COLO668 (cell line): Measurements from ENCODE around the gene RNF31.
"Not testable (repeated sequence)": the region's sequence is repeated elsewhere in the genome, so short reads cannot be mapped to it uniquely, and the experiment has no call there.

Experiments used
- DNase-seq: peaks from one replicate; lab custom pipeline; 2025; ENCODE audit not compliant: unreplicated experiment; lab: John Stamatoyannopoulos, UW

The RNF31 gene

DNA sequence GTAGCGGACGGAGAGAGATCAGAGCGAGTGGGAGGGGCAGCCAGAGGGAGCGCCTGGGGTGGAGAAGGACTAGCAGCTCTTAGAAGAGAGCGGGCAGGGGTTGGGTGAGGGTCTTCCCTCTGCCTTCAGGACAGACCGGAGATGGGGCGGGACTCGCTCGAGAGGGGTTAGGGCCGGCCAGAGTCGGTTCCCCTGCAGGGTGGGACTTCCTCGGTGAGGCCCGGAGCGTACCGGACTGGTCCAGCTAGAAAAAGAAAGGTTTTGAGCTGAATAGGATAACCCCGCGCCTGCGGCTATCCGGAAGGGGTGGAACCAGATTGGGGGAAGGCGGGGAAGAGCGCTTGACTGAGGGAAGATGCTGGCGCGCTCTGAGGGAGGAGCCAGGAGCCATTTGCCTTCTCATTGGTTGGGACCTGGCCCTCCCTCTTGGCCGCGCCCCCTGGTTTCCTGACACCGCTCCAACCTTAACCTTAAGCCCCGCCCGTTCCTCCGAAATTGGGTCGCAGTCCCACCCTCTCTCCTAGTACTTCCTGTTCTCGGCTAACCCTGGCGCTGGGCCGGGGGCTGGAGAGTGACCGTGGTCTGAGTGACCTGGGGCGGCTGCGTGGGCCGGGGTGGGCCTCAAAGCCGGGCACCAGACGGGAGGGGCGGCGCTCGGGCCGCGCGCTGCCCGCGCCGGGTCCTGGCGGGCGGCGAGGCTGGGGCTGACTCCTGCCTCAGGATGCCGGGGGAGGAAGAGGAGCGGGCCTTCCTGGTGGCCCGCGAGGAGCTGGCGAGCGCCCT, at the start of gene RNF31:
Gene RNF31, plus strand, starts transcription at position 521 of the 783 bp plus-strand sequence. Its CDS starts 201 bp downstream, at position 722.
- peak; percentile 99 for DNase-seq

DNA sequence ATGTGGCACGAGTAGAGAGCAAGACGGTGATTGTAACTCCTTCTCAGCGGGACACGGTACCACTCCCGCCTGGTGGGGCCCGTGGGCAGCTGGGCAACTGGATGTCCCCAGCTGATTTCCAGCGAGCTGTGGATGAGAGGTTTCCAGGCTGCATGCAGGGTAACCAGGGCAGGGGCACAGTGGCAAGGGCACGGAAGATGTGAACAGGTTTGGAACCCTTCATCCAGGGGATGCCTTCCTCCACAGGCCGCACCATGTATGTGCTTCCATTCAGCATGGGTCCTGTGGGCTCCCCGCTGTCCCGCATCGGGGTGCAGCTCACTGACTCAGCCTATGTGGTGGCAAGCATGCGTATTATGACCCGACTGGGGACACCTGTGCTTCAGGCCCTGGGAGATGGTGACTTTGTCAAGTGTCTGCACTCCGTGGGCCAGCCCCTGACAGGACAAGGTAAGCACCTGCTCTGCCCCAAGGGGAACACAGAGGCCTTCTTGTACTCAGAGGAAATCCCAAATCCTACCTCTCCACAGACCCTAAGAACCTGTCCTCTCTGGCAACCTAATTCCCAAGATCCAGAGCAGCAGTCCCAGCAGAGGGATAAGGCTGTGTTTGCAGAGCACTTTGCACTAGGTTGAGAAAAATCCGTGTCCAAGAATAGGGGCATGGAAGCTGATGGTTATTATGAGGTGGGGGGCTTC, 48.9 kb upstream of the RNF31 start:
- DNase-seq = no peak

DNA sequence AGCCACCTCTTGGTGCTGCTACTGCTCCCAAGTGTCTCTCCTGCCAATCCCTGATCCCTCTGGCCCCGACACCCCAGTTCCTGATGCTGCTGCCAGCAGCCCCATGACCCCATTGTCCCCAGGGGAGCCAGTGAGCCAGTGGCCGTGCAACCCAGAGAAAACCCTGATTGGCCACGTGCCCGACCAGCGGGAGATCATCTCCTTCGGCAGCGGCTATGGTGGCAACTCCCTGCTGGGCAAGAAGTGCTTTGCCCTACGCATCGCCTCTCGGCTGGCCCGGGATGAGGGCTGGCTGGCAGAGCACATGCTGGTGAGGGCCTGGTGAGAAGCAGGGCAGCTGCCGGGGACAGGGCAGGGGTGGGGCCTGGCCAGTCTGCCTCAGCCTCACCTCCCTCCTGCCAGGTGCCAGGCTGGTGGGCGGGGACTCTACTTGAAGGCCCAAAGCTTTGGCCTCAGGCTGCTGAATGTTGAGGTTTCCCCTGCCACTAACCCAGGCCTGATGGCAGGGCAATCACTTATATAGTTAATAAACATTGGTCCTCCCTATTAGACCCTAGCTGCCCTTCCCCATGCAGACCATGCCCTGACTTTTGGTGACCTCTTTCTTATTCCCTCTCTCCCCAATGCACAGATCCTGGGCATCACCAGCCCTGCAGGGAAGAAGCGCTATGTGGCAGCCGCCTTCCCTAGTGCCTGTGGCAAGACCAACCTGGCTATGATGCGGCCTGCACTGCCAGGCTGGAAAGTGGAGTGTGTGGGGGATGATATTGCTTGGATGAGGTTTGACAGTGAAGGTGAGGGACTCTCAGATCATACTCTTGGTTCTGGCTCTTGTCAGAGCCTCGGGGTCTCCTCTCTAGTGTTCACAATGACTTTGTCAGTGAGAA, 48.1 kb upstream of the RNF31 start:
- DNase-seq = peak; percentile 58

DNA sequence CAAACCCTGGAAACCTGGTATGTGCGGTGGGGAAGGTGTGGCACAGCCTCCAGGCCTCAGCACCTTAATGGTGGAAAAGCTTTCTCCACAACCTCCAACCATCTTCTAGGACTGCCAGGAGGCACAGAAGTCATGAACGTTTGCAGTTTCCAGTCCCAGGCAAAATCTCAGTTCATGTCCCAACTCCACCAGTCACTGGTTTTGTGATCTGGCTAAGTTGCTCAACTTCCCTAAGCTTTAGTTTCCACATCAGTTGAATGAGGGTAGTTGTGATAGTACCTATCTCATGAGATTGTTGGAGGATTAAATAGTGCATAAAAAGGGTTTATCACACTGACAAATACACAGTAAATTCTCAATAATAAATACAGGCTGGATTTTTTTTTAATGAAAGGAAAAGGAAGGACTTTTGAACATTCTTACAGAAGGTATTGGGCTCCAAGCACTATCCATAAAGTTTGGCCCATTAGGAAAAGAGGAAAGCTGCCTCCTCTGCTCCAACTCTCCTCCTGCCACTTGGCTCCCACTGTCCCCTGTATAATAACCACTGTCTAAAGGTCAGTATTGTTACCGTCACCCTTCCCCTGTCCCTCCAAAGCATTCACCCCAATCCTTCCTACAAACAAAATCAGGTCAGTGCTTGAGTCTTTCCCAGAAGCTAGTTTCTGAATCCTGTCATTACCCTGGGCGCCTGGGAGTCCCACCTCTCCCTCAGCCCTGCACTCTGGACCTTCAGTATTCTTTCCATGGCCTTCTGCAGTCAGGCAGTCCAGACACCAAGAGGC, 46.9 kb upstream of the RNF31 start:
- no peak for DNase-seq

DNA sequence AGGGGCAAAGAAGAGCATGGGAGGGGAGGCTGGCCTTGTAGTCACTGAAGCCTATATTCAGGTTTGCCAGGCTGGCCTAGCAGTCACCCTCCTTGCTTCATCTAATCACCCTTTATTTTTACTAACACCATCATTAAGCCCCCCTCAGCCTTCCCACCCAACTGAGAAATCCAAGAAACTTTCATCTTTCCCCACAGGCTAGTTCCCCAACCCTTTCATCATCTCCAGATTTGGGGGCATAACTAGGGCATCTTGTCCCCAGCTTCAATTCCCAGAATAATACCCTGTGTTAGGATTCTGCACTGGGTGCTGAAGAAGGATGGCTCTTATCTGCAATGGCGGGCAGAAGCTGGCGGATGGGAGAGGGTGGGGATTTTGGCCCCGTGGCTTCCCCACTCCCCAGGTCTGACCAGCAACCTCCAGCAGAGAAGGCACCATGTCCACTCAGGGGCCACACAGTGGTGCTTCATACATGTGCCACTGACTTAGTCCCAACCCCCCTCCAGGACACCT, 46.3 kb upstream of the RNF31 start:
- no peak for DNase-seq

DNA sequence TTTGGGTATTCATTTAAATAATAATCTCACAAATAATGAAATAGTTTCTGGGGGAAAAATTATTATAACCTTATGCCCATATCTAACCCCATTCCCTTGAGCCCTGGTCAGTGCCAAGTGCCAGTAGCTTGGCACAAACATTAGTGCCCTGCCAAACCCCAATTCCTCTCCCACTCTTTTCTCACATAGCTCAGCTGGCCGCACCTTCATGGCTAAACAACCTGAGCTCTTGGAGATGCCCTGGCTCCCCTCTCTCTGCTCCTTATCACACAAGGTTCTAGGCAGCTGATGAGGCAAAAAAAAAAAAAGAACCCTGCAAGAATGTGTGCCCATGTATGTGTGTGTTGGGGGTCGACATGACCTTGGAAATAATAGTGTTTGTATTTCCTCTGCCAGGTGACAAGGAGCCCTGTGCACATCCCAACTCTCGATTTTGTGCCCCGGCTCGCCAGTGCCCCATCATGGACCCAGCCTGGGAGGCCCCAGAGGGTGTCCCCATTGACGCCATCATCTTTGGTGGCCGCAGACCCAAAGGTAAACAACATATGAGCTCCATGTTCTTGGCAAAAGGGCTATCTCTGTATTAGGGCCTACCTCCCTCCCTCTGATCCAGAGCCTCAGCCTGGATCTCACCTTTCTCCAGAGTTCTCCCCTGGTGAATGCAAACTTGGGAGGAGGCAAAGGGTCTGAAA, 44.8 kb upstream of the RNF31 start:
- DNase-seq = no peak

DNA sequence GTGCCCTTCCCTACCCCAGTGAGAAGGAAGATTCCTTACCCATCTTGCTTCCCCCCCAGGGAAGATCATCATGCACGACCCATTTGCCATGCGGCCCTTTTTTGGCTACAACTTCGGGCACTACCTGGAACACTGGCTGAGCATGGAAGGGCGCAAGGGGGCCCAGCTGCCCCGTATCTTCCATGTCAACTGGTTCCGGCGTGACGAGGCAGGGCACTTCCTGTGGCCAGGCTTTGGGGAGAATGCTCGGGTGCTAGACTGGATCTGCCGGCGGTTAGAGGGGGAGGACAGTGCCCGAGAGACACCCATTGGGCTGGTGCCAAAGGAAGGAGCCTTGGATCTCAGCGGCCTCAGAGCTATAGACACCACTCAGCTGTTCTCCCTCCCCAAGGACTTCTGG, 43.8 kb upstream of the RNF31 start:
- DNase-seq = no peak

DNA sequence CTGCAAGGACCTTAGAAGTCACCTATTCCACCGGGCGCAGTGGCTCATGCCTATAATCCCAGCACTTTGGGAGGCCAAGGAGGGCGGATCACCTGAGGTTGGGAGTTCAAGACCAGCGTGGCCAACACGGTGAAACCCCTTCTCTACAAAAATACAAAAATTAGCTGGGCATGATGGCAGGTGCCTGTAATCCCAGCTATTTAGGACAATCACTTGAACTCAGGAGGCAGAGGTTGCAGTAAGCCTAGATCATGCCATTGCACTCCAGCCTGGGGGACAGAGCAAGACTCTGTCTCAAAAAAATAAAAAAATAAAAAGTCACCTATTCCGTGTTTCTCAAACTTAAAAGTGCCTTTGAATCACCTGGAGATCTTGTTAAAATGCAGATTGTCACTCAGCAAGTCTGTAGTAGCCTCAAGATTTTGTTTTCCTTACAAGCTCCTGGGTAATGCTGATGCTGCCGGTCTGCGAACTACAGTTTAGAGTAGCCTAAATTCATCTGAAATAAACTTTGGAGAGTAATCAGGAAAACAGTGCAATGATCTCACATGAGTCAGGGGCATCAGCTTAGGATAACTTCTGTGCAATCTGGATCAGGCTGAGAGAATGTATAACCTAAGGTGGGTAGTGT, 41.6 kb upstream of the RNF31 start:
- not testable (repeated sequence) for DNase-seq

DNA sequence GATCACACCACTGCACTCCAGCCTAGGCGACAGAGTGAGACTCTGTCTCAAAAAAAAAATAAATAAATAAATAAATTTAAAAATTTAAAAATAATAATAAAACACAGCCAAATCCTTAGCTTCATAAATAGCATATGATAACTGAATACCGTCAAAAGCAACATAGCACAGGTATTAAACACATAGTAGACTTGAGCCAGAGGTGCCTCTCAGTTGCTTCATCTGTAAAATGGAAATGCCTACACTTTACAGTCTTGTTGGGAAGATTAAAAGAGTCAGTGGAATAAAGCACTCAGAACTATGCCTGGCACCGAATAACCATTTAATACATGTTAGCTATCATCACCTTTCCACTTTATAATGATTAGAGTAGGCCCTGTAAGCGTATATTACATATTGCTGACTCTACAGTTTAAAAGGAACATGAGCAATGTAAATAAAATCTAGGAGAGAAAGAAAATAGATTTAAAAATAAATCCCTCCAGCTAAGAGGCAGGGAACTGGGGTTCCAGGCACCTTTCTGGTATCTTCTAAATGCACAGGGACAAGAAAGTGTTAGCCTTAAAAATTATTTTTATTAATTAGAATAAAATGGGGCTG, 40.5 kb upstream of the RNF31 start:
- no peak for DNase-seq

DNA sequence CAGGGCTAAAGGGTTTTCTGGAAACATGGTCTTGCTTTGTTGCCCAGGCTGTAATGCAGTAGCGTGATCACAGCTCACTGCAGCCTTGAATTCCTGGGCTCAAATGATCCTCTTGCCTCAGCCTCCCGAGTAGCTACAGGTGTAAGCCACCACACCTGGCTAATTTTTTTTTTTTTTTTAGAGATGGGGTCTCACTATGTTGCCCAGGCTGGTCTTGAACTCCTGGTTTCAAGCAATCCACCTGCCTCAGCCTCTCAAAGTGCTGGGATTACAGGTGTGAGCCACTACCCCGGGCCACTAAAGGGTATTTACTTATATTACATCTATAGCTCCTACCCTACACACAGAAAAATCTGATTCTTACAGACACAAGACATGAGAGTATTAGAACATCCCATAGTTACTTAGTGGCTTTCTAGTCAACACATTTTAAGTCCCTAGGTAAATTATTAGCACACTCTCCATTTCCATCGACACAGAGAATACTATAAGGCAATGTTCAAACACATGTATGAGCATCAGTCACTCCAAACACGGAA, 38.9 kb upstream of the RNF31 start:
- no peak for DNase-seq

DNA sequence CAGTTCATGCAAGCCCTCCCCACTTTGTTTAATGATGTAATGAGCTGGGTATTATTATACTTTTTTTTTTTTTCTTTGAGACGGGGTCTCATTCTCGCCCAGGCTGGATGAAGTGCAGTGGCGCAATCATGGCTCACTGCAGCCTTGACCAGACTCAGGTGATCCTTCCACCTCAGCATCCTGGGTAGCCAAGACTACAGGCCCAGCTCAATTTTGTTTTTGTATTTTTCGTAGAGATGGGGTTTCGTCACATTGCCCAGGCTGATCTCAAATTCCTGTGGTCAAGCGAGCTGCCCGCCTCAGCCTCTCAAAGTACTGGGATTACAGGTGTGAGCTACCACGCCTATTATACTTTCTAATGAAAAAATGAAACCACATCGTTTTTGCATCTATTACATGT, 37.2 kb upstream of the RNF31 start:
- no peak for DNase-seq

DNA sequence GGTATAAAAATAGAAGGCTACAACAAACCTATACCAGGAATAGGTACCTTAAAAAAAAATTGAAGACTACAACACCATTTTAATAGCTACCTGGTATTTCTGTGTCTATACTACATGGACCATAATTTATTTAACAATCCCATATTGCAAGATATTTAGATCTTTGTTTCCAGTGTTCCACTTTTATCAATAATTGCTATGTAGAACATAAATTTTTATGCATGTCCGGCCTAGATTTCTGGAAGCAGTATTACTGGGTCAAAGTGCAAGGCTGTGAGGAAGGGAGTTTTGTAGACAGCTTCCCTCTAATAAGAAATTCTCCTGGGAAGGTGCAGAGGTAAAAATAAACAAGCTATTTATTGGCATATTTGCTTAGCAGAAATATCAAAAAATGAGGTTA, 36.8 kb upstream of the RNF31 start:
- DNase-seq = no peak

DNA sequence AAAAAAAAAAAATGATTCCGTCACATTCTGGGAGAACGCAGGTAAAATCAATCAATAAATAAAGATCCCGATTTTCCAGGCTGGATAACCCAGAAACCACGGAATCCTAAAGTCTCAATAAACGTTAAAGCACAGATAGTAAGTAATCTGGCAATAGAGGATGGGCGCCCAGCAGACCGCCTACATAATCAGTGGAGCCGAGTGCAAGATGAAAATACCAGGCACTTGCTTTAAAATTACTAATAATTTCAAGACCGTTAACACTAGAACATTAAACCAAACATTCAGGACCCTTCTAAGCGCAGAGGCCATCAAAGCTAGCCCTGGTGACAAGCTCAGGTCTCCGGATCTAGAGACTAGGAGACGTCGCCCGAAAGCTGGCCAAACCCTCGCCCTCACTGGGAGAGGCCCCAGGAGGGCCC, 33.9 kb upstream of the RNF31 start:
- no peak for DNase-seq

DNA sequence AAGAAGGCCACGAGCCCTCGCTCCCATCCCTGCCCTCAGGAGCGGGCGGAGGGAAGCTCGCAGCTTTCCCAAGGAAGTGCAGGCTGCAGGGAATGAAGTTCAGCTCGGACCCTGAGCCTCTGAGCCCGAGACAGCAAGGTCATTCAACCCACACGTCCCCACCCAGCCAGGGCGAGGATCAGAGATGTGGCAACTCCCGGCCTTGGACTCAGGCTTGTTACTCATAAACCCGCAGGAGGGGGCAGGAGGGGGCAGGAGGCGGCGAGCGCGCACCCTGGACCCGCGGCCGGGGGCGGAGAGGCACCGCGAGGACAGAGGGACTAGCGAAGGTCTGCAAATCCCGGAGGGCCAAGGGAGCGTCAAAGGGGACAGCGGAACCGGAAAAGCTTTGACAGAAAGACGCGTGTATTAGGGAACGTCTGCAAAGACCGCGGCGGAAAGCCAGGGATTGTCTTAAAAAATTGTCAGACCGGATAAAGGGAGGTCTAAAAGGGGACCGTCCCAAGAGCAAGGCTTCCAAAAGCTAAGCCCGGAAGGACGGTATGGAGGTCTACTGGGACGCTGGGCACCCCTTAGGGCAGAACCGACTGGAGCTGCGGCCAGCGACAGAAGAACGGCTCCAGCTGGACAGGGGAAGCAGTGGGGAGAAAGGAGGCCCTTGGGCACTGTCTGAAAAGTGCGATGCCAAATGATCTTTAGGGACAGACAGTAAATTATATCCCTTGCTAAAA, 33.3 kb upstream of the RNF31 start:
- DNase-seq = peak; percentile 92

DNA sequence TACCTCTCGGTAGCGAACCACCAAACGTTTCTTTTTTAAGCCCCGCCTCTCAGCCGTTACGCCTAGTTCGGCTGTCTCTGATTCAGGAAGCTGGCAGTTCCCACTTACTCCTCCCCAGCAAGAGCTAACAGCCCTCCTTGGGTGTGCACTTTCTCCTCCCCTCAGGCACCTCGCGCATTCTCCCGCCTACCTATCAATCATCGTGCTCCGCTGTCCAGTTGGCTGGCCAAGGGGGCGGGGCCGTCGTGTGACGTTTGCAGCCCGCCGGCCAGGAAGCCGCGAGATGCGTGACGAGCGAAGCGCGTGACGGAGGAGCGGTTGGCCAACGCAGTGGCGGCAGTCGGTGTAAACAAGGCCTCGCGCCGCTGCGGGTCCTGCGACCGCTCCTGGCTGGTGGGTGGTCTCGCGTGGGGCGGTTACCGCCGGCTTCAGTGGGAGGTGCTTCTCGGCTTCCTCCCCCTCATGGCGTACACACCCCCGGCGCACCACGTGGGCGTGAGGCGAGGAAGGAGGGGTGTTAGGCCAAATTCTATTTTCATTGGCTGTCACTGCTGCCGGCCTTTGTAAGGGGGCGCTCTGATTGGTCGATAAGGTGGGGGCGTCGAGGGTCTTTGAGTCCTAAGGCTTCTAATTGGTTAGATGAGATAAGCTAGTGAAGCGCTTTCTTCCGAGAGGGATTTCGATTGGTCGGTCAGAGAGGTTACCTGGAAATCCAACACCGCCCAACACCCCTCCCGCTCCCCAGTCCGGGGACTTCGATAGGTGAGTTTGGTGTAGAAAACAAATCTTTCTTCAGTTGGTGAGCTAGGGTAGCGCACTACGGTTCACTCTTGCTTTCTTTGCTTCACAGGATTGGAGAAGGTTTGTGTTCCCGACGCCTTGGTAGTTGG, 32.5 kb upstream of the RNF31 start, which contains the start of the genes DCAF11 and NRL:
Gene DCAF11, plus strand, starts transcription at position 246 of the 890 bp plus-strand sequence. CDS start 818 bp downstream, outside the sequence.
Gene NRL, minus strand, starts transcription at position 418 of the 890 bp plus-strand sequence. CDS start 32,101 bp downstream, outside the sequence.
- DNase-seq = peak; percentile 99

DNA sequence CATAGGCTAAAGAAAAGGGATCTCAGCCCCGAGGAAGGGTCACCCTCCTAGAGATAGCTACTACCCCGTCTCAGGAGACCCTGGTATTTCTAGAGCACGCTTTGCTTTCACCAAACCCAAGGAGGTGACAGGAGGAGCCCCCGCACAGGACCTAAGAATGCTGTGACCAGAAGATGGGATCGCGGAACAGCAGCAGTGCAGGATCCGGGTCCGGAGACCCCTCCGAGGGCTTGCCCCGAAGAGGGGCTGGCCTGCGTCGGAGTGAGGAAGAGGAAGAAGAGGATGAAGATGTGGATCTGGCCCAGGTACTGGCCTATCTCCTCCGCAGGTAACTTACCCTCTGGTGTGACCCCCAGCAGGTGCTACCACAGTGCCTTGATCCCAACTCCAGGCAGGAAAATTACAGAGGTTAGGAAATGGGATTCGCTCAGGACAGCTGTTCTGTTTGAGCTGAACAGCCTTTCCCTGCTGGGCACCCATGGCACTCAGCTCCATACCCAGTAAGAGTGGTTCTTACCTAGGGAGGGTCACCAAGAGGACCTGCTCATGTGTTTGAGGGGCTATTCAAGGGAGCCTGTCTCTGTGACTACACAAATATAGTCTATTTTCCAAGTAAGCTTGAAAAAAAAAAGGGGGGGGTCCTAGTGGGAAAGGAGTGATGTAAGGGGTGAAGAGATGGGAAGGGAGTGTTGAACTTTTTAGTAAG, 31.7 kb upstream of the RNF31 start:
- peak; percentile 16 for DNase-seq
